GM12874 (cell line): Measurements from ENCODE around the gene KCNIP4.

ENCODE experiments used
- CTCF ChIP-seq: IDR thresholded peaks from 2 replicates; pipeline ENCODE4 v1.5.1; 2011; ENCODE audit warnings: low read depth, mild to moderate bottlenecking, control low read depth, low read length, moderate library complexity; ENCODE audit not compliant: insufficient read depth

KCNIP4 gene

DNA sequence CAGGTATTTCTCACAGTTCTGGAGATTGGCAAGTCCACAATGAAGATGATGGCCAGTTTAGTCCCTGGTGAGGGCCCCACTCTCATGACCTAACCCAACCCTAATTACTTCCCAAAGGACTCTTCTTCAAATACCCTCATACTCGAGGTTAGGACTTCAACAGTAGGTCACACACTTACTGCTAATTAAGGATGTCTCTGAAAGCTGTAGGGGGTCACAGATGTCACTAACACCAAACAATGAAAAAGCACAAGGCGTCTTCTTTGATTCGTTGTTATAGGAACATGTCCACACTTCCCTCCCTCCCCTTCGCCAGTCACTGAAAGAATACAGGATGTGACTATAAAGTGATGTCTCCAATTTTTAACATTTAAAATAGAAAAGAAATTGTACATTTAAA lies 938.6 kb downstream of the KCNIP4 start:
- no peak for TF ChIP-seq CTCF

GRCh38 chr4:21005647-21006046 lies 942.9 kb downstream of the KCNIP4 start:
- TF ChIP-seq CTCF, result no peak

DNA sequence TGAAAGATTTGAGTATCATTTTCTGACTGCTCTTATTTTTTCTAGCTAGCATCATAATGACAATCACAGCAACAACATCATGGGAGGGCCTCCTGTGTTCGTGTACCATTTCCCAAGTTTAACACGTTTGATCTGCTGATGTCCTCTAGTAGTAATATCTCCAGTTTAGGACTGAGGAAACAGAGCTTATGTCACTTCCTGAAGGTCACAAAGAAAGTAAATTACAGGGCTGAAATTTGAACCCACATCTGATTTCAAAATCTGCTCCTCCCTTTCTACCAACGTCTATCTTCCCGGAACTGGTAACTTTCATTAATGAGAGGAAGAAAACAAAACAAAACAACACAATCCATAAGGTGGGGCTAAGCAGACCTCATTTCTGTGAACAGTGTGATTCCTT lies 945.6 kb downstream of the KCNIP4 start:
- TF ChIP-seq CTCF, result no peak

DNA sequence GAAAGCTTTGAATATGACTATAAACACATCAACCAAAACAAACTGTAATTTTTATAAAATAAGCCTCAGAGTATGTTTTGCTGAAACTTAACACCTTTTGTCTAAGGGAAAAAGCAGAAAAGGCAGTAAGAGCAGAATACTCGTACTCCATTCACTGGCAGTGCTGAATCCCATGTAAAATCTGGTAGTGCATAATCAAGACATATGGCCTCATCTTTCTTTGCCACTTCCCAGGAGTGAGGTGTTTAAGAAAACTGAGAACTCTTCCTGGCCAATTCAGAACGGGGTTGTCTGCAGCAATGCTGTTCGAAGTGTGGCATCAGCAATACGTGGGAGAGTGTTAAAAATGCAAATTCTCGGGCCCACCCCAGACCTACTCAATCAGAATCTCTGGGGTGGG lies 946.3 kb downstream of the KCNIP4 start:
- TF ChIP-seq CTCF, result no peak

DNA sequence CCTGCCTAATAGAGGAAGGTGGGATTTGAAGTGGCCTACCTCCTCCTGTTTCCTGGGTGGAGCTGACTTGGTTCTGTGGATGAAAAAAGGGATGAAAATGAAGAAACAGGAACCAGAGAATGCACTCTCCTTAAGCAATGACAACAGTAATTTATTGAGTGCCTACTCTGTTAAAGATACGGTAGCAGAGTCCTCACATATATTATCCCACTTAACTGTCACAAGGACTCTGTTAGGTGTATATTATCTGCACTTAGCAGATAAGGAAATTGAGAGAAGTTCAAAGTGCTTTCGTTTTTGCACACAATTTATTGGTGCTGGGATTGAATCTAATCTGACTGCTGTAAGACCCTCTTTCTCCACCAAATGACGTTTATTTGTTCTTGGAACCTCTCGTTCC lies 947.1 kb downstream of the KCNIP4 start:
- no peak for TF ChIP-seq CTCF

DNA sequence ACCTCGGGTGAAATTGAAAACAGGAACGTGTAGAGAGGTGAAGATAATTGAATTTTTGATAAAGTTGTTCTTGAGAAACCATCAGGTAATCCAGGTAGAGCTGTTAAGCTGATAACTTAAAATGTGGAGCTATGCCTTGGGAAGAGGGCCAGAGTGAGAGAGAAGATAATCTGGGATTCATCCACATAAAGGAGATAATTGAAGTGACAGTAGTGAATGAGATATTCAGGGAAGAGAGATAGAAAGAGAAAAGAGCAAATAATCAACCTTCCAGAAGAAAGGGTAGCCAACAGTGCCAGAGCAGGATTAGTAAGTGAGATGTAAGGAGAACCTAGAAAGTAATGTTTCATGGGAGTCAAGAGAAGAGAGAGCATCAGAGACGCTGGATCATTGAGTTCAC lies 950.7 kb downstream of the KCNIP4 start:
- TF ChIP-seq CTCF, result no peak

DNA sequence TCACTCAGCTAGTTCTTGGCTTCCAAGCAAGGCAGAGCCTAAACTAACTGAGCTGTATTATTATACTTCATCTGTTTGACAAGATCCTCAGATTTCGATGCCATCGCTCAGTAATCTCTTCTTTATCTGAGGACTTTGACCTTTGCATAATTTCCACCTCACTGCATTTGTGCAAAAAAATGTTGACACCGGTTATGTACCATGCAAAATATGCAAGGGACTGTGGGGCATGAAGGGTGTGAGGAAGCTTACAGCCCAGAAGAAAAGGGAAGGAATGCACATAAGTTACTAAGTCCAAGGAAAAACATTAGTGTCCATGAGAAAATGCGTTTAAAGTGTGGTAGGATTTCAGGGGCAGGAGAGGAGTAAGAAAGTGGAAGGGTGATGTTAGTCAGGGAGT lies 953.0 kb downstream of the KCNIP4 start:
- TF ChIP-seq CTCF, result no peak

DNA sequence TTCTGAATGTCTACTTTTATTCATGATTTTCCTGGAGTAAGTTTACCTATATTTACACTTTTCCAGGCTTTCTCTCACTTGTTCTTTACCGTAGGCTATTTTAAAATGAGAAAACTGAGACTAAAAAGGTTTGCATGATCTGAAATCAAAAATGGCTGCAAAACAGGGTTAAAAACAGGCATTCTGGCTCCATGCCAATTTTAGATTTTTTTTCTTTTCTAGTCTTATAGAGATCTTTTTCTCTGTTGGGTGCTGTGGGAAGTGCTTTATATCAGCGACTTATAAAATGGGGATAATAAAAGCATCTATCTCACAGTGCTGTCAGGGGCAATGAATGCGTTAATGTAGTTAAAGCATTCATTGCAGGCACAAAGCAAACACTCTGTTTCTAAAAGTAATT lies 953.6 kb downstream of the KCNIP4 start:
- no peak for TF ChIP-seq CTCF
